Loucy (cell line): ENCODE data around the gene DOC2A.

Experiments
- H2AFZ ChIP-seq: fragments of 200-600 bp; sonication (generic); 2 replicates; pipeline ENCODE4 v1.6.0; 2016; ENCODE audit warnings: antibody characterized with exemption, mild to moderate bottlenecking, low read length, moderate library complexity
- H3F3A ChIP-seq: fragments of 200-600 bp; 2 replicates; pipeline ENCODE4 v1.6.0; 2016; ENCODE audit warnings: antibody characterized with exemption, low read depth, mild to moderate bottlenecking
- H3K27me3 ChIP-seq: fragments of 200-600 bp; sonication (generic); 2 replicates; pipeline ENCODE4 v1.6.1; 2014; ENCODE audit warnings: low read length, mild to moderate bottlenecking; ENCODE audit not compliant: insufficient read depth, poor library complexity, severe bottlenecking
- H3K36me3 ChIP-seq: fragments of 200-600 bp; sonication (generic); 2 replicates; pipeline ENCODE4 v1.6.1; 2016; ENCODE audit warnings: low read length; ENCODE audit not compliant: insufficient read depth
- H3K4me1 ChIP-seq: fragments of 200-600 bp; sonication (generic); 2 replicates; pipeline ENCODE4 v1.5.1; 2014; ENCODE audit warnings: low read length, mild to moderate bottlenecking; ENCODE audit not compliant: insufficient read depth, poor library complexity, severe bottlenecking
- H3K4me2 ChIP-seq: fragments of 200-600 bp; sonication (generic); 2 replicates; pipeline ENCODE4 v1.6.0; 2014; ENCODE audit warnings: antibody characterized with exemption, low read length, low read depth, mild to moderate bottlenecking; ENCODE audit not compliant: poor library complexity, severe bottlenecking
- H3K4me3 ChIP-seq: fragments of 200-600 bp; sonication (generic); 2 replicates; pipeline ENCODE4 v1.5.1; 2014; ENCODE audit warnings: low read length, mild to moderate bottlenecking, mixed read lengths; ENCODE audit not compliant: poor library complexity, severe bottlenecking
- H3K79me2 ChIP-seq: fragments of 200-600 bp; sonication (generic); 2 replicates; pipeline ENCODE4 v1.6.1; 2014; ENCODE audit warnings: low read length; ENCODE audit not compliant: insufficient read depth
- H3K9ac ChIP-seq: fragments of 200-600 bp; sonication (generic); 2 replicates; pipeline ENCODE4 v1.6.0; 2014; ENCODE audit warnings: mild to moderate bottlenecking, low read depth, low read length, moderate library complexity; ENCODE audit not compliant: poor library complexity, severe bottlenecking
- H3K9me2 ChIP-seq: fragments of 200-600 bp; sonication (generic); replicated peaks from 2 replicates; pipeline ENCODE4 v1.6.1; 2016; ENCODE audit warnings: low read depth, low read length, mixed read lengths
- H3K9me3 ChIP-seq: fragments of 200-600 bp; sonication (generic); 2 replicates; pipeline ENCODE4 v1.6.1; 2014; ENCODE audit warnings: mild to moderate bottlenecking, antibody characterized with exemption, low read length, low read depth; ENCODE audit not compliant: insufficient read depth
- H4K20me1 ChIP-seq: fragments of 200-600 bp; sonication (generic); 2 replicates; pipeline ENCODE4 v1.6.0; 2014; ENCODE audit warnings: antibody characterized with exemption, low read length, mild to moderate bottlenecking; ENCODE audit not compliant: insufficient read depth, poor library complexity, severe bottlenecking
- CTCF ChIP-seq: fragments of 200-600 bp; sonication (generic); conservative IDR thresholded peaks from 2 replicates; pipeline ENCODE4 v1.5.1; 2014; ENCODE audit warnings: mild to moderate bottlenecking, antibody characterized with exemption, low read length
- EZH2phosphoT487 ChIP-seq: fragments of 200-600 bp; IDR thresholded peaks from 2 replicates; pipeline ENCODE4 v1.6.1; 2018; ENCODE audit warnings: antibody characterized with exemption, mild to moderate bottlenecking, moderate library complexity, borderline replicate concordance

Gene DOC2A

GRCh38 chr16:29975811-29976511, 34.9 kb downstream of the DOC2A start:
- no peaks in the 10 kb centered on the region for H3K27me3 ChIP-seq
- 0 out of 2 replicates have a peak, but pooled peaks have one; percentile 15 for TF ChIP-seq CTCF
- no peak for TF ChIP-seq EZH2phosphoT487
- peak overlapping the region; percentile 96 for H3K9ac ChIP-seq
- H3K36me3 ChIP-seq = peaks cover 31% of the 10 kb centered on the region
- H3K9me3 ChIP-seq = no peaks in the 10 kb centered on the region
- peak overlapping the region; percentile 86 for H3K4me2 ChIP-seq
- H4K20me1 ChIP-seq = peaks cover 48% of the 10 kb centered on the region
- peak overlapping the region; percentile 97 for H3K4me3 ChIP-seq
- no peaks in the 10 kb centered on the region for H3K9me2 ChIP-seq
- no peaks in the 10 kb centered on the region; the same call in 1 of the 2 replicates for H3F3A ChIP-seq
- peaks cover 52% of the 10 kb centered on the region for H3K79me2 ChIP-seq
- H3K4me1 ChIP-seq = peaks cover 42% of the 10 kb centered on the region
- no peak overlapping the region for H2AFZ ChIP-seq

GRCh38 chr16:29975134-29975538, 35.7 kb downstream of the DOC2A start:
- Histone ChIP-seq H3K4me1 (peaks cover 42% of the 10 kb centered on the region), H3K4me2 (peak overlapping the region; percentile 86), H3K79me2 (peaks cover 52% of the 10 kb centered on the region), H3F3A (no peaks in the 10 kb centered on the region; the same call in 1 of the 2 replicates), H3K9me2 (no peaks in the 10 kb centered on the region), H3K27me3 (no peaks in the 10 kb centered on the region), H3K9me3 (no peaks in the 10 kb centered on the region), H3K4me3 (peak overlapping the region; percentile 97), H3K36me3 (peaks cover 23% of the 10 kb centered on the region; the same call in 1 of the 2 replicates), H2AFZ (no peak overlapping the region), H4K20me1 (peaks cover 48% of the 10 kb centered on the region), H3K9ac (peak overlapping the region; percentile 96)
- TF ChIP-seq EZH2phosphoT487 = no peak
- no peak for TF ChIP-seq CTCF

- peak overlapping the region; percentile 97 for H3K4me3 ChIP-seq
- H3K9me3 ChIP-seq = no peaks in the 10 kb centered on the region
- peak overlapping the region; percentile 86 for H3K4me2 ChIP-seq
- peaks cover 42% of the 10 kb centered on the region for H3K4me1 ChIP-seq
- TF ChIP-seq CTCF (no peak; the same call in 1 of the 2 replicates), EZH2phosphoT487 (no peak)
- peak overlapping the region; percentile 96 for H3K9ac ChIP-seq
- no peaks in the 10 kb centered on the region for H3K9me2 ChIP-seq
- H3K36me3 ChIP-seq = peaks cover 16% of the 10 kb centered on the region; the same call in 1 of the 2 replicates
- H3K79me2 ChIP-seq = peaks cover 52% of the 10 kb centered on the region
- H2AFZ ChIP-seq = peak overlapping the region; percentile 76
- peaks cover 48% of the 10 kb centered on the region for H4K20me1 ChIP-seq
- no peaks in the 10 kb centered on the region for H3K27me3 ChIP-seq
- no peaks in the 10 kb centered on the region; the same call in 1 of the 2 replicates for H3F3A ChIP-seq
Observed at GRCh38 chr16:29974291-29975133, 36.3 kb downstream of the DOC2A start.
